Stimulated activated CD8-positive, alpha-beta memory T cell treated with anti-CD3 and anti-CD28 coated beads, Interleukin-15, amount 100 ng/mL, for 24 hours (primary cell): ENCODE measurements around the gene DDAH1.

Experiments
- DNase-seq: peaks from one replicate; pipeline ENCODE4 v3.0.0-alpha.2; 2020; ENCODE audit warnings: low read depth

The DDAH1 gene

GRCh38 chr1:85303440-85304162, 161.4 kb downstream of the DDAH1 start:
- DNase-seq: no peak

GRCh38 chr1:85300140-85300539, 164.8 kb downstream of the DDAH1 start:
- DNase-seq: no peak

GRCh38 chr1:85297855-85298629, 166.9 kb downstream of the DDAH1 start:
- DNase-seq: peak; percentile 28

- no peak for DNase-seq
These were observed 167.5 kb downstream of the DDAH1 start for GRCh38 chr1:85297538-85297854.

GRCh38 chr1:85296980-85297379, 168.0 kb downstream of the DDAH1 start:
- DNase-seq: no peak

- no peak for DNase-seq
These were observed 169.3 kb downstream of the DDAH1 start for GRCh38 chr1:85295654-85296053.

GRCh38 chr1:85295006-85295431, 169.9 kb downstream of the DDAH1 start:
- DNase-seq: no peak

- DNase-seq: no peak
These were observed 174.1 kb downstream of the DDAH1 start for GRCh38 chr1:85290826-85291225.

- DNase-seq: no peak
These were observed 175.1 kb downstream of the DDAH1 start for GRCh38 chr1:85289848-85290335.

GRCh38 chr1:85289207-85289847, 175.6 kb downstream of the DDAH1 start:
- no peak for DNase-seq

GRCh38 chr1:85284202-85284601, 180.8 kb downstream of the DDAH1 start:
- DNase-seq: no peak

GRCh38 chr1:85283475-85284199, 181.3 kb downstream of the DDAH1 start:
- no peak for DNase-seq

- no peak for DNase-seq
These were observed 182.5 kb downstream of the DDAH1 start for GRCh38 chr1:85282424-85282823.

GRCh38 chr1:85280636-85281035, 184.3 kb downstream of the DDAH1 start:
- DNase-seq: no peak

- no peak for DNase-seq
These were observed 185.4 kb downstream of the DDAH1 start for GRCh38 chr1:85279458-85280080.

- no peak for DNase-seq
These were observed 186.1 kb downstream of the DDAH1 start for GRCh38 chr1:85278853-85279314.

GRCh38 chr1:85277802-85278201, 187.2 kb downstream of the DDAH1 start:
- no peak for DNase-seq

- DNase-seq: no peak
These were observed 187.8 kb downstream of the DDAH1 start for GRCh38 chr1:85276978-85277639.

- DNase-seq: peak; percentile 89
These were observed 188.6 kb downstream of the DDAH1 start, which contains the start of gene BCL10 for GRCh38 chr1:85276215-85276977. Gene BCL10, minus strand, starts transcription at chr1:85276632. Its CDS starts 280 bp downstream, at chr1:85276352.

GRCh38 chr1:85275701-85276214, 189.2 kb downstream of the DDAH1 start:
- no peak for DNase-seq
